Activated T-helper 2 cell treated with anti-CD3 and anti-CD28 coated beads, Interferon-gamma antibody, Interleukin-2, Interleukin-4, amounts not matched to agents 10 μg/mL and 5 μg/mL and 100 μg/mL, durations not matched to agents 14 hours and 24 hours and 36 hours (primary cell): ENCODE measurements around the gene SEC31B. TPM values are rescaled to one million over a fixed set of nuclear protein-coding genes. Genes with fewer than 3 reads are reported as not detected.

Experiments used
- DNase-seq: peaks from one replicate; pipeline ENCODE4 v3.0.0; 2021; ENCODE audit warnings: low spot score
- H3K27ac Mint-ChIP-seq: one replicate; pipeline ENCODE4 v1.8.0; 2021; ENCODE audit warnings: mixed read lengths
- H3K27me3 Mint-ChIP-seq: one replicate; pipeline ENCODE4 v1.8.0; 2021; ENCODE audit warnings: low read depth, mixed read lengths
- H3K36me3 Mint-ChIP-seq: one replicate; pipeline ENCODE4 v1.8.0; 2021; ENCODE audit warnings: low read depth, mixed read lengths
- H3K4me1 Mint-ChIP-seq: one replicate; pipeline ENCODE4 v1.8.0; 2021; ENCODE audit warnings: low read depth, mixed read lengths
- H3K4me3 Mint-ChIP-seq: one replicate; pipeline ENCODE4 v1.8.0; 2021; ENCODE audit warnings: low read depth, mild to moderate bottlenecking, moderate library complexity, mixed read lengths
- H3K9me3 Mint-ChIP-seq: one replicate; pipeline ENCODE4 v1.8.0; 2021; ENCODE audit warnings: mixed read lengths
- intact Hi-C: fragments of 100-400 bp; cut with micrococcal nuclease; formaldehyde crosslinking; loops from one replicate; pipeline ENCODE4 v1.15.1; 2023
- total RNA-seq: library from RNA; stranded (reverse); gene quantifications from 2 replicates; pipeline ENCODE4 v1.2.3, GENCODE V29; 2022

The SEC31B gene
- total RNA-seq, 1 donor from 2014 or later: 60.6 TPM

DNA sequence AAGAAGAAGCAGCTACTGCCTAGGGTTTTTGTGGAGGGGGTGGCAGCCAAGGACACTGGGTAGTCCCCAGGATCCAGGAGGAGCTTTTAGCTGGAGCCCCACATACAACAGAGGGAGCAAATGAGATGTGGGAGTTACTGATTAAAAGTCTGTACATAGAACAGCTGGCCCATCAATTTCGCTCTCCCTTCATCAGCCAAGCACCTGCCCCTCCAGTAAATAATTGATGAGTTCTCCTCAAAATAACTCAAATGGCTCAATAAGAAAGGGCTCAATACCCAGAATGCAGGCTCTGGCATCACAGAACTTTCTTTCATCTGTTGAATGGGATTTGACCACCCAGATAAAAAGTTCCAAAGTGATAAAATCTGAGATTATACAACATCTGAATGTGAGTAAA is 72.0 kb downstream of the SEC31B start:
- Mint-ChIP-seq H3K36me3 (no peaks in the 10 kb centered on the region), H3K27me3 (peaks cover 4% of the 10 kb centered on the region), H3K4me1 (no peaks in the 10 kb centered on the region), H3K4me3 (no peak overlapping the region), H3K27ac (no peak overlapping the region), H3K9me3 (no peaks in the 10 kb centered on the region)
- no peak for DNase-seq
- intact Hi-C loops: no loop called here

DNA sequence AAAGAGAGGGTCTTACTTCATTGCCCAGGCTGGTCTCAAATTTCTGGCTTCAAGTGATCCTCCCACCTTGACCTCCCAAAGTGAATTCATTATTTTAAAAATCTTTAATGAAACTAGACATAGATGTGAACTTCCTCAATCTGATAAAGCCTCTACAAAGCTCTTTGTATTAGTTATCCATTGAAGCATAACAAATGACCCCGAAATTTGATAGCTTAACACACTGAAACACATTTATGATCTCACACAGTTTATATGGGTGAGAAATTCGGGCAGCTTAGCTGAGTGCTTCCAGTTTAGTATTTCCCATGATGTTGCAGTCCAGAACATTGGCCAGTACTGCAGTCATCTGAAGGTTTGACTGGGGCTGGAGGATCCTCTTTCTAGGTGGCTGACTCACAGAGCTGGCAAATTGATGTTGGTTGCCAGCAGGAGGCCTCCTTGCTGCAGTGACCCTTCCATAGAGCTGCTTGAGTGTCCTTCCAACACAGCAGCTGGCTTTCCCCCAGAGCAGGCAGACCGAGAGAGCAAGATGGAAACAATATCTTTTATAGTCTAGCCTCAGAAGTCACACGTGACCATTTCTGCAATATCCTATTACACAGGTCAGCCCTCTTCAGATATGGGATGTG is 73.4 kb downstream of the SEC31B start:
- Mint-ChIP-seq H3K4me1 (peaks cover 1% of the 10 kb centered on the region), H3K27ac (no peak overlapping the region), H3K27me3 (no peaks in the 10 kb centered on the region), H3K9me3 (no peaks in the 10 kb centered on the region), H3K4me3 (no peak overlapping the region), H3K36me3 (no peaks in the 10 kb centered on the region)
- DNase-seq: no peak
- intact Hi-C loops: no loop called here

DNA sequence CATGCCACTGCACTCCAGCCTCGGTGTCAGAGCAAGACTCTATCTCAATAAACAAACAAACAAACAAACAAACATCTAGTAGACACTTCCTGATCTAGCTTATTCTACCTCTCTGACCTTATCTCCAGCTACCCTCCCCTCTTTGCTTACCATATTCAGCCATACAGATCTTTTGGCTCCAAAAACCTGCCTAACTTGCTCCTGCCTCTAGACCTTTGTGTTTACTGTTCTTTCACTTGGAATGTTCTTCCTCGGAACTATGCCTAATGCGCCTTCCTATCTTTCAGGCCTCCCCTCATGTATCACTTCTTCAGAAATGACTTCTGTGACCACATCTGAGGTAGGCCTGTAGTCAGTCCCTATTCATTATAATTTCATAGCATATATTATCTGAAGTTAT is 77.1 kb downstream of the SEC31B start:
- H3K27me3 Mint-ChIP-seq: no peaks in the 10 kb centered on the region
- DNase-seq: no peak
- H3K4me3 Mint-ChIP-seq: no peak overlapping the region

DNA sequence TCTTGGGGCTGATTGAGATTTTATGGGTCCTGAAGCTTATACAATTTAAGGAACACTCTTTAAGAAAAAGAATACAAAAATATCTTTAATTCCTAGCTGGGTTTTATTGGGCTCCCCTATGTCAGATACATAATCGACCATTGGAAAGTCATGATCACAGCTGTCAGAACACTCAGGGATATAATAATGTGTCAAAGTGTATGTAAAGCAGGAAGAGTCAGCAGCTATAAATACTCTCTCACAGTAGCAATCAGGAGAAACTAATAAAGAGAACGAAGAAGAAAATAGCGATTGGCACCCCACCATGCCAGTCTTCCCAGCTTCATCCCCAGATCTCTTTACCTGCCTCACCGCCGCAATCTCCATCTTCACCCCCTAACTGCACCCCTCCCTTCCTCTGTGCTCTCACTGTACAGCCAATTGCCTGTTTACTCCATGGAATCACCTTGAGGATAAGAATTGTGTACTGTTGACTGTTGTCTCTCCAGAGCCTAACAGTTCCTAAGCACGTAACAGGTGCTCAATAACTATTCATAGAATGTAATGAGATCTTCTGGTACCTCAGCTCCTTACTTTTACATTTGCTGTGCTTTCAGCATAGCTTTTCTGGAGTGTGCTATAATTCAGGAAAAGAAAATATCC is 80.9 kb downstream of the SEC31B start:
- Mint-ChIP-seq H3K4me3 (no peak overlapping the region), H3K36me3 (no peaks in the 10 kb centered on the region), H3K4me1 (peaks cover 5% of the 10 kb centered on the region), H3K9me3 (no peaks in the 10 kb centered on the region), H3K27ac (no peak overlapping the region), H3K27me3 (no peaks in the 10 kb centered on the region)
- no peak for DNase-seq
- intact Hi-C loops: no loop called here

More for the DNA sequence above, 77.1 kb downstream of the SEC31B start:
- Mint-ChIP-seq H3K27ac (no peak overlapping the region), H3K36me3 (no peaks in the 10 kb centered on the region), H3K9me3 (no peaks in the 10 kb centered on the region), H3K4me1 (peaks cover 1% of the 10 kb centered on the region)
- intact Hi-C loops: no loop called here

Other genes starting within 250 kb of the SEC31B start
- gene BLOC1S2, start 233.2 kb downstream of the SEC31B start, total RNA-seq: 49.1 and 56.3 TPM in 2 replicates
- not detected in 2 replicates for gene PKD2L1, start 189.6 kb downstream of the SEC31B start, total RNA-seq
- gene SCD, start 172.6 kb downstream of the SEC31B start, total RNA-seq: 273 and 278 TPM in 2 replicates
- 0.14 and 0.21 TPM in 2 replicates for gene WNT8B, start 56.9 kb downstream of the SEC31B start, total RNA-seq
- 278 and 283 TPM in 2 replicates for gene NDUFB8, start 10.0 kb upstream of the SEC31B start, total RNA-seq
- gene HIF1AN, start 16.1 kb upstream of the SEC31B start, total RNA-seq: 46.7 and 47.9 TPM in 2 replicates
- 0.18 and 0.30 TPM in 2 replicates for gene PAX2, start 225.7 kb upstream of the SEC31B start, total RNA-seq